ENCODE measurements around the gene FAM163B.

The FAM163B gene

GRCh38 chr9:133589454-133590227, 19.5 kb downstream of the FAM163B start:
- ATAC-seq = no peak
- TF ChIP-seq ISL1 (CRISPR knock-in tag; IDR thresholded peaks at IDR 0.05) (no peak), POU6F1 (CRISPR knock-in tag; IDR thresholded peaks at IDR 0.05; ENCODE audit: borderline replicate concordance, low read depth) (no peak)

GRCh38 chr9:133587466-133587865, 21.7 kb downstream of the FAM163B start:
- no peak for ATAC-seq
- no peak for TF ChIP-seq ZNF70 (CRISPR knock-in tag; IDR thresholded peaks at IDR 0.05)
- TF ChIP-seq ESRRG (CRISPR knock-in tag; IDR thresholded peaks at IDR 0.05) = no peak
- no peak for TF ChIP-seq PPARA (CRISPR knock-in tag; IDR thresholded peaks at IDR 0.05; ENCODE audit: borderline replicate concordance)
- no peak for TF ChIP-seq ISL1 (CRISPR knock-in tag; IDR thresholded peaks at IDR 0.05)
- TF ChIP-seq TCF4 (CRISPR knock-in tag; IDR thresholded peaks at IDR 0.05; ENCODE audit: borderline replicate concordance) = no peak
- no peak for TF ChIP-seq TOX (CRISPR knock-in tag; IDR thresholded peaks at IDR 0.05; ENCODE audit: borderline replicate concordance)
- TF ChIP-seq BACH2 (CRISPR knock-in tag; IDR thresholded peaks at IDR 0.05; ENCODE audit: borderline replicate concordance) = no peak
- no peak for TF ChIP-seq PATZ1 (CRISPR knock-in tag; IDR thresholded peaks at IDR 0.05; ENCODE audit: borderline replicate concordance)
- TF ChIP-seq TSHZ2 (CRISPR knock-in tag; IDR thresholded peaks at IDR 0.05) = no peak
- no peak for TF ChIP-seq ZNF8 (CRISPR knock-in tag; IDR thresholded peaks at IDR 0.05)
- no peak for TF ChIP-seq OSR1 (CRISPR knock-in tag; IDR thresholded peaks at IDR 0.05)
- no peak for TF ChIP-seq CSDC2 (CRISPR knock-in tag; IDR thresholded peaks at IDR 0.05)
- TF ChIP-seq CREB5 (CRISPR knock-in tag; IDR thresholded peaks at IDR 0.05; ENCODE audit: low read depth) = no peak
- no peak for TF ChIP-seq GLIS3 (CRISPR knock-in tag; IDR thresholded peaks at IDR 0.05)
- TF ChIP-seq ZFP30 (CRISPR knock-in tag; IDR thresholded peaks at IDR 0.05) = no peak
- no peak for TF ChIP-seq ARNTL (CRISPR knock-in tag; IDR thresholded peaks at IDR 0.05; ENCODE audit: borderline replicate concordance, low read depth)
- TF ChIP-seq ZNF565 (CRISPR knock-in tag; conservative IDR thresholded peaks at IDR 0.05; ENCODE audit: low read depth) = no peak
- TF ChIP-seq POU6F1 (CRISPR knock-in tag; IDR thresholded peaks at IDR 0.05; ENCODE audit: borderline replicate concordance, low read depth) = no peak

- ATAC-seq = no peak
- TF ChIP-seq CSDC2 (CRISPR knock-in tag; IDR thresholded peaks at IDR 0.05) (no peak), PATZ1 (CRISPR knock-in tag; IDR thresholded peaks at IDR 0.05; ENCODE audit: borderline replicate concordance) (no peak), ZFP3 (CRISPR knock-in tag; IDR thresholded peaks at IDR 0.05) (no peak), CREB5 (CRISPR knock-in tag; IDR thresholded peaks at IDR 0.05; ENCODE audit: low read depth) (no peak), ISL1 (CRISPR knock-in tag; IDR thresholded peaks at IDR 0.05) (no peak), BACH2 (CRISPR knock-in tag; IDR thresholded peaks at IDR 0.05; ENCODE audit: borderline replicate concordance) (no peak)
These were observed 22.1 kb downstream of the FAM163B start for GRCh38 chr9:133587051-133587450.
